ENCODE results near the gene RNMT. TPM values are rescaled to one million over a fixed set of nuclear protein-coding genes. Genes with fewer than 3 reads are reported as not detected.
A peak's percentile ranks its signal among the peaks of the same experiment; 100 is the strongest.

The RNMT gene
- total and polyA plus RNA-seq, 2 donors from 2014 or later = 16.5 to 32.4 TPM

- FAIRE-seq (peak; percentile 76), DNase-seq (peak in 3 of 5 donors; percentile 70 to 82 (median 78))
- Histone ChIP-seq H3K4me1 (ENCODE audit: control insufficient read depth in 2 of 3, insufficient read depth in 2 of 3, low read depth in 1 of 3, low read length in 3 of 3) (no peaks in the 10 kb centered on the region), H3K36me3 (ENCODE audit: control insufficient read depth in 2 of 3, insufficient read depth in 3 of 3, low read length in 3 of 3) (no peaks in the 10 kb centered on the region), H3K9ac (ENCODE audit: low read length in 3 of 3) (no peak overlapping the region), H3K9me3 (ENCODE audit: control insufficient read depth in 2 of 3, insufficient read depth in 1 of 3, low read length in 3 of 3) (no peaks in the 10 kb centered on the region), H3K27ac (ENCODE audit: low read depth in 2 of 2, low read length in 2 of 2) (no peak overlapping the region), H3K27me3 (ENCODE audit: control insufficient read depth, insufficient read depth, low read length) (no peaks in the 10 kb centered on the region), H3K4me3 (ENCODE audit: low read length in 3 of 3) (no peak overlapping the region)
- intact Hi-C loops (cut with DNase I) = no loop called here
- TF ChIP-seq CTCF (IDR thresholded peaks at IDR 0.05; ENCODE audit: borderline replicate concordance, extremely low read depth, insufficient read depth) = peak; percentile 76
Measured at GRCh38 chr18:13813271-13813849, 86.9 kb downstream of the RNMT start.

Other genes starting within 250 kb of the RNMT start
- gene FAM210A, start 115 bp upstream of the RNMT start, total RNA-seq = 13.7 TPM
- 18.0 TPM for gene FAM210A, start 115 bp upstream of the RNMT start, polyA plus RNA-seq (ENCODE audit: insufficient read depth, low read depth, low replicate concordance)
- gene MC5R, start 97.5 kb downstream of the RNMT start, total RNA-seq = not detected
- gene MC5R, start 97.5 kb downstream of the RNMT start, polyA plus RNA-seq (ENCODE audit: insufficient read depth, low read depth, low replicate concordance) = not detected
- not detected for gene MC2R, start 188.9 kb downstream of the RNMT start, total RNA-seq
- not detected for gene MC2R, start 188.9 kb downstream of the RNMT start, polyA plus RNA-seq (ENCODE audit: insufficient read depth, low read depth, low replicate concordance)